ENCODE data around the gene MYH16. TPM values are rescaled to one million over a fixed set of nuclear protein-coding genes. Genes with fewer than 3 reads are reported as not detected.

The MYH16 gene
- total RNA-seq, 4 donors from 2014 or later: not detected

- no peak for TF ChIP-seq CTCF (IDR thresholded peaks at IDR 0.05)
- no peak for ATAC-seq (ENCODE audit: low FRiP score)
Observed at GRCh38 chr7:99252166-99252895, 20.3 kb upstream of the MYH16 start.

GRCh38 chr7:99253369-99253768 is 19.3 kb upstream of the MYH16 start:
- DNase-seq (ENCODE audit: low spot score) (no peak), ATAC-seq (ENCODE audit: low FRiP score) (no peak)
- TF ChIP-seq CTCF (IDR thresholded peaks at IDR 0.05): no peak

More at GRCh38 chr7:99252166-99252895, 20.3 kb upstream of the MYH16 start:
- no peak for DNase-seq (ENCODE audit: low spot score)

- ATAC-seq (ENCODE audit: low FRiP score) (no peak), DNase-seq (ENCODE audit: low spot score) (no peak)
- no peak for TF ChIP-seq CTCF (IDR thresholded peaks at IDR 0.05)
Observed at GRCh38 chr7:99254390-99254789, 18.2 kb upstream of the MYH16 start.

- no peak for DNase-seq (ENCODE audit: low spot score)
- no peak for TF ChIP-seq CTCF (IDR thresholded peaks at IDR 0.05)
- no peak for ATAC-seq (ENCODE audit: low FRiP score)
Observed at GRCh38 chr7:99255463-99255862, 17.2 kb upstream of the MYH16 start.

DNA sequence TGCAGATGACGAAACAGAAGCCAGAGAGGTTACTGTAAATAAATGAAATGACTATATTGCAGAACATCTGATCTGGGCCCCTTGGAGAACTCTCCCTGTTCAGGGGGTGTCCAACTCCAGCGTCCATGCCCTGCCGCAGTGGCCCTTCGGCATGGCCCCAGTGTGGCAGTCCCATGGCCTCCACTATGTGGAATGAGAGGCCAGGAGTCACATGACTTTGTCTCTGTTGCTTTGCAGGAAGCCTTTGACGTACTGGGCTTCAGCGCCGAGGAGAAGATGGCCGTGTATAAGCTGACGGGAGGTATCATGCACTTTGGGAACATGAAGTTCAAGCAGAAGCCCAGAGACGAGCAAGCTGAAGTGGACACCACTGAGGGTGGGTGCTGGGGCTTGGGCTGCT is 15.6 kb upstream of the MYH16 start:
- DNase-seq (ENCODE audit: low spot score) (no peak), ATAC-seq (ENCODE audit: low FRiP score) (no peak)
- TF ChIP-seq CTCF (IDR thresholded peaks at IDR 0.05): no peak

DNA sequence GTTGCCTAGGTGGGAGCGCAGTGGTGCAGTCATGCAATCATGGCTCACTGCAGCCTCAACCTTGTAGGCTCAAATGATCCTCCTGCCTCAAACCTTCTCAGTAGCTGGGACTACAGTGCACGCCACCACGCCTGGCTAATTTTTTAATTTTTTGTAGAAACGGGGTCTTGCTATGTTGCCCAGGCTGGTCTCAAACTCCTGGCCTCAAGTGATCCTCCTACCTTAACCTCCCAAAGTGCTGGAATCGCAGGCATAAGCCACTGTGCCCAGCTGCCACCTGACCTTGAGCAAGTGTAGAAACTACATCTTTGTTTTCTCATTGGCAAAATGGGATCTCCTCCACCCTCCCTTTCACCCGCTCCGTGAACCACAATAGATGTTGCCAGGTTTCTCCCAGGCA is 15.0 kb upstream of the MYH16 start:
- no peak for DNase-seq (ENCODE audit: low spot score)
- no peak for TF ChIP-seq CTCF (IDR thresholded peaks at IDR 0.05)
- ATAC-seq (ENCODE audit: low FRiP score): no peak

GRCh38 chr7:99258501-99258900 is 14.1 kb upstream of the MYH16 start:
- ATAC-seq (ENCODE audit: low FRiP score) (no peak), DNase-seq (ENCODE audit: low spot score) (no peak)
- no peak for TF ChIP-seq CTCF (IDR thresholded peaks at IDR 0.05)

Data from omental fat pad (tissue), 4 donors.